RWPE2 (cell line): ENCODE results near the gene GNG12.

ENCODE experiments used
- ATAC-seq: fragments of 200-7000 bp; cut with Tn5 transposase; 3 replicates; pipeline ENCODE4 v1.9.1; 2021; ENCODE audit warnings: low read depth
- DNase-seq: peaks from one replicate; pipeline ENCODE4 v3.0.0-alpha.2; 2020; ENCODE audit warnings: low spot score
- H3K27ac ChIP-seq: fragments of 450-650 bp; 2 replicates; pipeline ENCODE4 v1.5.1; 2017; ENCODE audit warnings: mild to moderate bottlenecking; ENCODE audit not compliant: poor library complexity, severe bottlenecking
- H3K27me3 ChIP-seq: fragments of 250-450 bp; sonication (Bioruptor Pico); 2 replicates; pipeline ENCODE4 v1.5.1; 2021; ENCODE audit warnings: mild to moderate bottlenecking, moderate library complexity; ENCODE audit not compliant: insufficient read depth, poor library complexity, severe bottlenecking
- H3K36me3 ChIP-seq: fragments of 250-450 bp; sonication (Bioruptor Pico); 2 replicates; pipeline ENCODE4 v1.5.1; 2020; ENCODE audit warnings: low read depth, mild to moderate bottlenecking, moderate library complexity
- H3K4me1 ChIP-seq: fragments of 250-450 bp; sonication (Bioruptor Pico); 2 replicates; pipeline ENCODE4 v1.5.1; 2021; ENCODE audit warnings: mild to moderate bottlenecking, moderate library complexity; ENCODE audit not compliant: insufficient read depth, poor library complexity, severe bottlenecking
- H3K4me3 ChIP-seq: fragments of 250-450 bp; sonication (Bioruptor Pico); 2 replicates; pipeline ENCODE4 v1.5.1; 2021; ENCODE audit warnings: mild to moderate bottlenecking, moderate library complexity; ENCODE audit not compliant: severe bottlenecking
- H3K9me3 ChIP-seq: fragments of 250-450 bp; sonication (Bioruptor Pico); 2 replicates; pipeline ENCODE4 v1.5.1; 2021; ENCODE audit warnings: mild to moderate bottlenecking, moderate library complexity; ENCODE audit not compliant: severe bottlenecking
- CTCF ChIP-seq: fragments of 450-650 bp; IDR thresholded peaks from one replicate; pipeline ENCODE4 v1.5.1; 2017; ENCODE audit warnings: mild to moderate bottlenecking, moderate library complexity; ENCODE audit not compliant: poor library complexity, severe bottlenecking

Gene GNG12

DNA sequence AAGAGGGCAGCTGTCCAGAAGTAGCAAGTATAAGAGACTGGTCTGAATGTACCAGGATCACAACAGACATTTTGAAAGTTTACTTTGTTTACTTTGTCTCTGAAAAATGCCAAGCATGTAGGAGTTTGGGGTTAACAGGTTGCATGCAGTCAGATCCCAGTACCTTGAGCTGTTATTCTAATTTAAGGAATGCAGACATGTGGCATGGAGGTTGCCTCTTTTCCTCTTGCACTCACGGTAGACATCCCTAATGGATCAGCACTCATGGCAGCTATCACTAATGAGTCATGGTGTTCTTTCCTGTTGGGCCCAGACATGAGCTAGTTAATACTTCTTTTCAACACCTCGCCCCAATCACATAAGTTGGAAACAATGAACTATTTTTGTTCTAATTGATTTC, 81.0 kb downstream of the GNG12 start:
- Histone ChIP-seq H3K4me3 (no peak overlapping the region), H3K36me3 (no peaks in the 10 kb centered on the region), H3K4me1 (peaks cover 71% of the 10 kb centered on the region), H3K27ac (peak overlapping the region; percentile 100), H3K9me3 (no peaks in the 10 kb centered on the region), H3K27me3 (no peaks in the 10 kb centered on the region)
- ATAC-seq (no peak), DNase-seq (no peak)
- TF ChIP-seq CTCF, result no peak

- H3K36me3 ChIP-seq, result no peaks in the 10 kb centered on the region
- H3K27me3 ChIP-seq, result no peaks in the 10 kb centered on the region
- no peak overlapping the region for H3K4me3 ChIP-seq
- H3K27ac ChIP-seq, result peak overlapping the region; percentile 100
- peaks cover 72% of the 10 kb centered on the region for H3K4me1 ChIP-seq
- ATAC-seq (no peak), DNase-seq (no peak)
- TF ChIP-seq CTCF, result no peak
- no peaks in the 10 kb centered on the region for H3K9me3 ChIP-seq
These were observed 82.6 kb downstream of the GNG12 start for GRCh38 chr1:67750691-67751054.

DNA sequence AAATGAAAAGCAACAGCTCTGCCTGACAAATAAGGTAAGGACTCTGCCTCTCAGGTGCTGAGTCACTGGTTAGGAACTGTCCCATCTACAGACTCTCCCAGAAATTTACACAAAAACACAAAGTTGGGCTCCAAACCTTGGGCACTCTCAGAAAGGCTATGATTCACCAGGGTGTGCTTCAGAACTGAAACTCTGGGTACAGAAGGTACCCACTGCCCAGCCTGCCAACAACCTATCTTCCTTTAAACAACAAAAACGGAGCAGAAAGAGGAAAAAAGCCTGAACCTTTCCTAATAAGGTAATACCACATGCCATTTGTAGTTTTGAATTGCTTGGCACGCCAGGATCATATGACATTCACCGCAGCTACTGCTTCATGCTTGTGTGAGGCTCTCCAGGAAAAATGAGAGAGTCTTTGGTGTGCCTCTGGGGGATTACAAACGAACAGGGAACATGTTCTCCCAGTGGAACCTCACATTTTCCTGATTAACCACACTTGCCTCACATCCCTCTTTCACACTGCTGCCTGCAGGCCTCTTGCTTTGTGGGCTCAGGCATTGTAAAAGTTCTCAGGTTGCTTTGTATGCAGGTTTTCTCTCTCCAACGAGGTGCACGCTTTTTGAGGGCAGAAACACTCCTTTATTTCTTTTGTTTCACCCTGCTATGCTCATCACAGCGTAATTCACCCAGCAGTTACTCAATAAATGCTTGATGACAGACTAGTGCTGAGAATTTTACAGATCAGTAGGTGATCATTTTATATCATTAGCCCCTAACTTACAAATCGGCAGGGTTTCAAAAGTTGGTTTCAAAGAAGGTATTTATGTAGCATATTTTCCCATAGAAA, 83.2 kb downstream of the GNG12 start:
- peak overlapping the region; percentile 100 for H3K27ac ChIP-seq
- ATAC-seq (peak; percentile 88), DNase-seq (peak; percentile 86)
- H3K36me3 ChIP-seq, result no peaks in the 10 kb centered on the region
- H3K27me3 ChIP-seq, result no peaks in the 10 kb centered on the region
- H3K9me3 ChIP-seq, result no peaks in the 10 kb centered on the region
- peak overlapping the region; percentile 5 for H3K4me3 ChIP-seq
- peaks cover 72% of the 10 kb centered on the region for H3K4me1 ChIP-seq
- TF ChIP-seq CTCF, result no peak

DNA sequence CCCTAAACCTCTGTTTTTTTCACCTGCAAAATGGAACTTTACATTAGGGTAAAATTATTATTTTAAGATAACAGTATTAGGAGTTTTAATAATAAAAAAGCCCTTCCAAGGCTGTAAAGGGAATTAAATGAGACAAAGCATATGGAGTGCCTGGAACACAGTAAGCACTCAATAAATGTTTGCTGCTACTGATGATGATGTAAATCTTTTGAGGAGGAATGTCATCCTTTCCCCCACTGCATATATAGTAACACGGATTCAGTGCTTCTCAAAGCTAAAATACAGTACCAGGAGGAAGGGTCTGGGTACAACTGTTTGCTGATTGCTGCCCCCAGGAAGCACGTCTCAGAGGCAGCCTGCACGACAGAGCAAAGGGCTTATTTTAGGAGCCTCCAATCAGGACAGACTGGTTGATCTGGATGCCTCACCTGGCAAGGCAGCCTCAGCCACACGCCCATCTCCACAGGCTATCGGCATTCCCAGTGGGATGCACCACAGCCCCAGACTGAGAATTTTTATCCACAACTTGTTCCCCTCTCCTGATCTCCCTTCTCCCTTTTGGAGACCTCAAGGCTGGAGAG, 83.9 kb downstream of the GNG12 start:
- peak overlapping the region; percentile 5 for H3K4me3 ChIP-seq
- H3K27ac ChIP-seq, result peak overlapping the region; percentile 100
- no peaks in the 10 kb centered on the region for H3K36me3 ChIP-seq
- TF ChIP-seq CTCF, result no peak
- no peak; the same call in 2 of the 3 replicates for ATAC-seq
- peaks cover 66% of the 10 kb centered on the region for H3K4me1 ChIP-seq
- DNase-seq, result no peak
- no peaks in the 10 kb centered on the region for H3K27me3 ChIP-seq
- H3K9me3 ChIP-seq, result no peaks in the 10 kb centered on the region

DNA sequence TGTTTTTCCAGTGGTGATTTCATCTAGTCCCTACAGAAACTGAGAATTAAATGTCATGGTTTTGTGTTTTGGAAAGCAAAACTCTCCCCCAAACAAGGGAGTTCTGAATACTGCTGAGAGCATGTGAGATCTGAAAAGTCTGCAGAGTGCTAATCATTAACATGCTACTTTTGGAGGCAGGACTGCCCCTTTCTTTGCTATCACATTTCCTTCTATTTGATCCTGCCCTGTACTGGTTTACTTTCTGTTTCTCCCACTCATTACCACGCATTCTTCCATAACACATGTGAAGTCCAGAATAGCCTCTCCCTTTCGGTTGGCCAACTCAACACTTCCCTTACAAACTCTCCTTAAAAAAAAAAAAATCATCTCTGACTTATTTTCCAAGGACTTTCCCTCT, 84.6 kb downstream of the GNG12 start:
- no peak for TF ChIP-seq CTCF
- ATAC-seq, result 0 out of 3 replicates have a peak, but pooled peaks have one; percentile 6
- Histone ChIP-seq H3K9me3 (no peaks in the 10 kb centered on the region), H3K4me3 (no peak overlapping the region), H3K27ac (peak overlapping the region; percentile 100), H3K4me1 (peaks cover 60% of the 10 kb centered on the region), H3K36me3 (no peaks in the 10 kb centered on the region), H3K27me3 (no peaks in the 10 kb centered on the region)
- DNase-seq, result no peak
